Loucy (cell line): Measurements from ENCODE around the gene TFPI.

Experiments used
- CTCF ChIP-seq: fragments of 200-600 bp; sonication (generic); conservative IDR thresholded peaks from 2 replicates; pipeline ENCODE4 v1.5.1; 2014; ENCODE audit warnings: mild to moderate bottlenecking, antibody characterized with exemption, low read length
- EZH2phosphoT487 ChIP-seq: fragments of 200-600 bp; IDR thresholded peaks from 2 replicates; pipeline ENCODE4 v1.6.1; 2018; ENCODE audit warnings: antibody characterized with exemption, mild to moderate bottlenecking, moderate library complexity, borderline replicate concordance

GRCh38 chr2:187586011-187586641 lies 31.9 kb upstream of the TFPI start:
- TF ChIP-seq CTCF = no peak
- no peak for TF ChIP-seq EZH2phosphoT487
